ENCODE data around the gene DTNBP1. TPM values are rescaled to one million over a fixed set of nuclear protein-coding genes. Genes with fewer than 3 reads are reported as not detected.

Gene DTNBP1
- total RNA-seq, 1 experiment from 2014 or later: 2.7 TPM

DNA sequence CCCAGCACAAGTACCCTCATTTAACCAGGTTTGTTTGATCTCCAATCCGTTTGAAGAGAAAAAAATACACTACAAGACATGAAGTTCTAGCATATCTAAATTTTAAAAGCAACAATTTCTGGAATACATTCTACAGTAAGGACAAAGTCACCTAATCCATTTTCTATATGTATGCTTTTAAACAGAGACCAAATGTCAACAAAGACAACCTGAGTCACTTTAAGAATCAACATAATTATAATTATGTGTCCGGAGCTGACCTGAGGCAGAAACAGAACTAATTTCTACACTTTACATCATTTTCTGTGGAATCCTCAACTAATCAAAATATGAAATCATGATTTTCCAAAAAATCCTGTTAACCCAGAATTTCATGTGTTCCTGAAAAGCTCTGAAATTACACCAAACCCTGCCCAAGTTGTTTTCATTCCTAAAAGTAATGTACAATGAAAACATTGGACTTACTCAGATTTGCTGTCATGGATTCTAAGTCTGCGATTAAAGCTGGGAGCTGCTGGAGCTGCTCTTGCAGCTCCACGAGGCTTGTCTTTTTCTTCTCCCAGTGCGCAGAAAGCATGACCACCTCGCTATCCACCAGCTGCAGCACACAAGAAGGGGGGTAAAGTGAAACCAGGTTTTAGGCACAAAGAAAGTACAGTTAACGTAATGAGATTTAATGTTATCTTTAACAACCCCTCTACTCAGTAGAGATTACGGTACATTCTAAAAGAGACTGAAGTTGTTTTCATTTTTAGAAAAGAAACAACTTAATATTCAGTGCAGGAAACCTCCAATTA, 35.8 kb downstream of the DTNBP1 start:
- Histone ChIP-seq H3K9me3 (replicated peaks) (no peaks in the 10 kb centered on the region), H3K36me3 (peaks cover 7% of the 10 kb centered on the region; the same call in 1 of the 2 replicates), H3K4me3 (no peak overlapping the region), H3K4me1 (replicated peaks) (no peaks in the 10 kb centered on the region), H3K27me3 (replicated peaks) (no peaks in the 10 kb centered on the region), H3K27ac (no peak overlapping the region)
- no peak for DNase-seq (ENCODE audit: low read depth in 1 of 2, low spot score in 2 of 2)

DNA sequence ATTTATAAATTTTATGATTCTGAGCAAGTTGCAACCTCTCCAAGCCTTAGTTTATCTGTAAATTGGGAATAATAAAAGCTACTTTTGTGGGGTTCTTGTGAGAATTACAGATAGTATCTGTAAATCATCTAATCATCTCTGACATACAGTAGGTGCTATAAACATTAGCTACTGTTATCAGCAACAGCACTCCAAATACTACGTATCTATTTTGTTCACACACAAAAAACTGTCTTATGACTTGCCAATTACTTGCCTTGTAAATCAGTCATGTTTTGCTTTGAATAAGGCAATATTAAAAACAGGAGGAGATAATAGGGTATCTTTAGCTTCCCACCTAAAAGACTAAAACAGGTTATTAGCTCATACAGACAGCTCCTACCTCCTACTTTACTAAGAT, 36.7 kb downstream of the DTNBP1 start:
- H3K4me3 ChIP-seq: no peak overlapping the region
- no peak overlapping the region for H3K27ac ChIP-seq
- H3K36me3 ChIP-seq: peaks cover 7% of the 10 kb centered on the region; the same call in 1 of the 2 replicates
- H3K4me1 ChIP-seq (replicated peaks): no peaks in the 10 kb centered on the region
- H3K27me3 ChIP-seq (replicated peaks): no peaks in the 10 kb centered on the region
- H3K9me3 ChIP-seq (replicated peaks): no peaks in the 10 kb centered on the region
- no peak for DNase-seq (ENCODE audit: low read depth in 1 of 2, low spot score in 2 of 2)

DNA sequence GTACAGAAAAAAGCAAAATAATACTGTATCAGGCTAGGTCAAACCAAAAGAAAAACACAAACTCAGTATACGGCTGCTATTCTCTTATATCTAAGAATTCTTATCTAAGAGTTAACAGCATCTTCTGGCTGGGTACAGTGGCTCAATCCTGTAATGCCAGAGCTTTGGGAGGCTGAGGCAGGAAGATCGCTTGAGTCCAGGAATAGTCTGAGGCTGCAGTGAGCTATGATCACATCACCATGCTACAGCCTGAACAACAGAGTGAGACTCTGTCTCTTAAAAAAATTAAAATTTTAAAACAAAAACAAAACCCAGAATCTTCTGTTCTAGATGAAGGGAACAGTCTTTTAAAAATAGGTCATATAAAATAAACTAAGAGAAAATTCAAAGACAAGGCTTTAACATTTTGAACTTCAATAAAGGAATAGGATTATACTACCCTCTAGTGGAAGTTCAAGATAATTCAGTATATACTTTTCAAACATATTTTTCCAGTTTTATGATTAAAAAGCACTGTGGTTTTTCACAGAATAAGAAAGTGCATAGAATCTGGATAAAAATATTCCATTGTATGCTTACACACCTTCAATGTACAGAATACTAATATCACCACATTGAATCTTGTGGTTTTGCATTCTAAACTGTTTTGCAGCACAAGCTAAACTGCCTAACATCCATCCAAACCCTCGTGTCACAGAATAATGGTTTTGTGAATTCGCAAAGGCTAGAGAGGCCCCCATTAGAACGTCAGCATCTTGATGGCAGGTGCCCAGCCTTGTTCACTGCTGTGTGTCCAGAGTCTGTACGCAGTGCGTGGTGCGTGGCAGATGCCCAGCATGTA, 39.3 kb downstream of the DTNBP1 start:
- peak in 1 of 2 experiments; percentile 20 for DNase-seq (ENCODE audit: low read depth in 1 of 2, low spot score in 2 of 2)
- Histone ChIP-seq H3K27ac (no peak overlapping the region), H3K27me3 (replicated peaks) (no peaks in the 10 kb centered on the region)

DNA sequence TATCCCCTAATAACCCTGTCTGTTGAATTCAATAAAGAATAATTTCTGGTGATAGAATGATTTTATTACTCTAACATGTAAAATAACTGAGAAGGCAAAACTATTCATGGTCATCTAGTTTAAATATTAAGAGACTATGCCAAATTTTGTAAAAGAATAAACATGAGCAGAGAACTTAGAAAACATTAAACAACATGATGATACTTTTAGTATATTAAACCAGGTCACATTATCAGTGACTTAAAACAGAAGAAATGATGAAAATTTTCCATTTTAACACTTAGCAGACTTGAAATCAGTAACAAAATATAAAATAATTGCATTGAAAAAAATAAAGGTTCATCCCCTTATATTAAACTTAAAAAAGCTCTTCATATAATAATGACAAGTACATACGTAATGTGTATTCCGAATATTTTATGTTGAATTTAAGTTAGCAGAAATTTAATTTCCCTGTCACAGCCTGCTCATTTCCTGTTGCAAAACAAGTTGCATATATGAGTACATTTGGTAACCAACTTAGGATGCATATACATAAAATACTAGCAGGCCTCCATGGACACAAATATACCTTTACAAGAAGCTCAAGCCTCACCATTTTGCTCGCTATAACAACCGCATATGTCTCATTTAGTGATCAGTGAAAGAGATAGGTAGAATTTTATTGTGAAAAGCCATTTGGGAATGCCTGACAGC, 40.6 kb downstream of the DTNBP1 start:
- H3K4me3 ChIP-seq: no peak overlapping the region
- no peaks in the 10 kb centered on the region for H3K27me3 ChIP-seq (replicated peaks)
- peaks cover 7% of the 10 kb centered on the region; the same call in 1 of the 2 replicates for H3K36me3 ChIP-seq
- no peaks in the 10 kb centered on the region for H3K4me1 ChIP-seq (replicated peaks)
- no peak overlapping the region for H3K27ac ChIP-seq
- no peaks in the 10 kb centered on the region for H3K9me3 ChIP-seq (replicated peaks)
- DNase-seq (ENCODE audit: low read depth in 1 of 2, low spot score in 2 of 2): no peak

More for the DNA sequence above, 39.3 kb downstream of the DTNBP1 start:
- H3K4me1 ChIP-seq (replicated peaks): no peaks in the 10 kb centered on the region
- H3K9me3 ChIP-seq (replicated peaks): no peaks in the 10 kb centered on the region
- H3K36me3 ChIP-seq: peaks cover 7% of the 10 kb centered on the region; the same call in 1 of the 2 replicates
- no peak overlapping the region for H3K4me3 ChIP-seq

DNA sequence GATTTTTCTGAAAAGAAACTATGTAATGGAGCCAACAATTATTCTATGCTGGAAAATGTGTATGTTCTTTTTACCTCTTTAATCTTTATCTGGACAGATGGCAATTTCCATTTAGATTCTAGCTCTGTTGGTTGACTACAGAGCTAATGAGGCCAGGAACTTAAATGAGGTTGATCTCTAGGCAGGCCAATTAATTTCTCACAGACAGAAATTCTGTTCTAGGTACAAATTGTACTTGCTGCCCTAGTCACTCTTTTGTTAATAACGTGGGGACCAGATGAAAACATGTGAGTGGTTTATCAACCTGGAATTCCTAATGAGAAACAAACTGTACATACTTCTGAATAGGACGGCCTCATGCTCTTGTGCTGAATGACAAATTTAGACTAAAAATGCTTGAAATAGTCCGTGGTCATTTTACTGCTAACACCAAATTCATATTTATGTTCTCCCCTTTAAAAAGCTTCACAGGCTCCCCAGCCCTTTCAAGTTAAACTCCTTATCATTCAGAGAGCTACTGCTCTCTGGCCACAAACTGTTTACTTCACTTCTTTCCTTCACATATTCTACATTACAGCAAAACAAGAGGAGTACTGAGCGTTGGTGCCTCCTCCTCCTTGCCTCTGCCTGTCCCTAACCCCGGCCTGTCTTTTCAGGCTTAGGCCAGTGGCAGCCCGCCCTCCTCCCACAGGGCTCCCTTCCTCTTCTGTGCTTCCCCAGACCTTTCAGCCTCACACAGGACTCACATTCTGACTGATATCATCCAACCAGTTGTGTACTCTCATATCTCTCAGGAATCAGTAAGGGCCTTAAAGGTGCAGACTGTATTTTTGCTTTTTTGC, 41.4 kb downstream of the DTNBP1 start:
- no peak for DNase-seq (ENCODE audit: low read depth in 1 of 2, low spot score in 2 of 2)
- Histone ChIP-seq H3K27ac (no peak overlapping the region), H3K9me3 (replicated peaks) (no peaks in the 10 kb centered on the region), H3K36me3 (peaks cover 7% of the 10 kb centered on the region; the same call in 1 of the 2 replicates), H3K27me3 (replicated peaks) (no peaks in the 10 kb centered on the region), H3K4me3 (no peak overlapping the region), H3K4me1 (replicated peaks) (no peaks in the 10 kb centered on the region)

DNA sequence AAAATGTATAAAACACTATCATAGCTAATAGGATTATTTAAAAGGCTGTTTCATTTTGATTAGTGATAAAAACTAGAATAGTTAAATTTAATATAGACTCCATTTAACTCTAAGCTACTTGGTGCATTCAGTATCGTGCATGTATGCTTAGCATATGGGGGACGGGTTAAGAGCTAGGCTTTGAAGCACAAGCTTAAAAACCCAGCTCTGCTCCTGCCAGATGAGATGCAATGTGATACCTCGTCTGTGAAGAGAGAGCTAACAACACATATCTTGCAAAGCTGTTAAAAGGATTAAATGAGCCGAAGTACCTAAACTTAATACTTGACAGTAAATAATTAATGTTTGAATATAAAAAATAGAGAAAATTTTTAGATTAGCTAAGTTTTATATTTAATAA, 42.2 kb downstream of the DTNBP1 start:
- Histone ChIP-seq H3K27me3 (replicated peaks) (no peaks in the 10 kb centered on the region), H3K36me3 (peaks cover 7% of the 10 kb centered on the region; the same call in 1 of the 2 replicates)

DNA sequence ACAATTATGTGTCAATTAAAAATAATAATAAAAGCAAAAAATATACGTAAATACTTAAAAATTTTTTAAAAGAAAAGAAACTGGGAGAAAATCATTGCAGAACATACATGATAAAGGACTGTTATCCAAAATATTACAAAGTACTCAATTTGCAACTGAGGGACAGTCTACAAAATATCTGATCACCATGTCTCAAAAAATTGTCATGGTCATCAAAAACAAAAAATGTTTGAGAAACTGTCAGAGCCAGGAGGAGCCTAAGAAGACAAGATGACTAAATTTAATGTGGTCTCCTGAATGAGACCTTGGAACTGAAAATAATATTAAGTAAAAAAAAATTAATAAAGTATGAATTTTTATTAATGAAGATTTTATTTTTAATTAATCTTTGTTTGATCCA, 43.5 kb downstream of the DTNBP1 start:
- DNase-seq (ENCODE audit: low read depth in 1 of 2, low spot score in 2 of 2): no peak
- no peak overlapping the region for H3K4me3 ChIP-seq
- no peaks in the 10 kb centered on the region for H3K4me1 ChIP-seq (replicated peaks)
- no peaks in the 10 kb centered on the region for H3K9me3 ChIP-seq (replicated peaks)
- H3K27ac ChIP-seq: no peak overlapping the region
- no peaks in the 10 kb centered on the region for H3K27me3 ChIP-seq (replicated peaks)
- H3K36me3 ChIP-seq: peaks cover 13% of the 10 kb centered on the region

More for the DNA sequence above, 42.2 kb downstream of the DTNBP1 start:
- DNase-seq (ENCODE audit: low read depth in 1 of 2, low spot score in 2 of 2): no peak
- no peaks in the 10 kb centered on the region for H3K9me3 ChIP-seq (replicated peaks)
- no peak overlapping the region for H3K27ac ChIP-seq
- no peak overlapping the region for H3K4me3 ChIP-seq
- no peaks in the 10 kb centered on the region for H3K4me1 ChIP-seq (replicated peaks)

DNA sequence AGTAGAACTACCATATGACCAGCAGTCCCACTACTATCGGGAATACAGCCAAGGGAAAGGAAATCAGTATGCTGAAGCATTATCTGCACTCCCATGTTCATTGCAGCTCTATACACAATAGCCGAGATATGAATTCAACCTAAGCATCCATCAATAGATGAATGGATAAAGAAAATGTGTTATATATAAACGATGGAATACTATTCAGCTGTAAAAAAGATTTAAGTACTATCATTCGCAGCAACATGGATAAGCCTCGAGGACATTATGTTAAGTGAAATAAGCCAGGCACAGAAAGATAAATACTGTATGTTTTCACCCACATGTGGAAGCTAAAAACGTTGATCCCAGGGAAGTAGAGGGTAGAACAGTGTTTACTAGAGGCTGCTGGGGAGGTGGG, 44.1 kb downstream of the DTNBP1 start:
- no peak overlapping the region for H3K4me3 ChIP-seq
- H3K4me1 ChIP-seq (replicated peaks): no peaks in the 10 kb centered on the region
- H3K36me3 ChIP-seq: peaks cover 10% of the 10 kb centered on the region; the same call in 1 of the 2 replicates
- no peak overlapping the region for H3K27ac ChIP-seq
- H3K27me3 ChIP-seq (replicated peaks): no peaks in the 10 kb centered on the region
- no peaks in the 10 kb centered on the region for H3K9me3 ChIP-seq (replicated peaks)
- no peak for DNase-seq (ENCODE audit: low read depth in 1 of 2, low spot score in 2 of 2)

DNA sequence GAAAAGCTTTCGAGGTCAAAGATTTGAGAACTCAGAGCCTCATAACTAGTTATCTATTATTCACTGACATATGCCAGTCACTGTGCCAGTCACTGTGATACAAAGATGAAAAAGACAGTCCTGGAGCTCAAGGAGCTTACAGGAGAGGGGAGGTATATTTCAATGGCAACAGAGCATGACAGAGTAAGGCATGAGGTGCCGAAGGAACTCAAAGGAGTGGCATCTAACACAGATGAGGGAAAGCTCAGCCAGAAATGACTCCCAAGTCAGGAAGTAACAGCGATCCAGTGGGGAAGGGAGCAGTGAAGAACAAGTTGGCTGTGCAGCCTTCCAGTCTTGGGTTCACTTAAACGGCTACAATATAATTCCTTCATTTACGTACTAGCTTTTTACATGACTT, 46.6 kb downstream of the DTNBP1 start:
- no peak overlapping the region for H3K4me3 ChIP-seq
- H3K36me3 ChIP-seq: peaks cover 12% of the 10 kb centered on the region; the same call in 1 of the 2 replicates
- H3K9me3 ChIP-seq (replicated peaks): no peaks in the 10 kb centered on the region
- no peak for DNase-seq (ENCODE audit: low read depth in 1 of 2, low spot score in 2 of 2)
- H3K27me3 ChIP-seq (replicated peaks): no peaks in the 10 kb centered on the region
- no peaks in the 10 kb centered on the region for H3K4me1 ChIP-seq (replicated peaks)
- H3K27ac ChIP-seq: no peak overlapping the region

DNA sequence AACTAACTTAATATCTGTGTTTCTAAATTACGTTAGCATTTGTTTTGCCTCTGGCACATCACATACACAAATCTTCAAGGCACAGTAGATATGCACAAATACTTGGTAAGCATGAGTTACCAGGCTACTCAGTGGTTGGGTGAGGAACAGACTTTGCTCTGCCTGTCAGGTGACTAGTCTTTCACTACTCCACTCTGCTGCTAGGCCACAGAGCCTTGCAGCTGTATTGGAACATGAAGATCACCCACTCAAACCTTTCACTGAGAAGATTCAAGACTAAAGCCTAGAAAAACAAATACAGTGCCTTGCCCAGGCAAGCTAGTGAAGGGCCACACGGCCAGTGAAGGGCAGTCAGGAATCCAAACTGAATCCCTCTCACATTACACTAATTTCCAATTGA, 47.0 kb downstream of the DTNBP1 start:
- no peak overlapping the region for H3K27ac ChIP-seq
- DNase-seq (ENCODE audit: low read depth in 1 of 2, low spot score in 2 of 2): no peak
- H3K4me3 ChIP-seq: no peak overlapping the region
- H3K9me3 ChIP-seq (replicated peaks): no peaks in the 10 kb centered on the region
- no peaks in the 10 kb centered on the region for H3K4me1 ChIP-seq (replicated peaks)
- H3K27me3 ChIP-seq (replicated peaks): no peaks in the 10 kb centered on the region
- peaks cover 14% of the 10 kb centered on the region; the same call in 1 of the 2 replicates for H3K36me3 ChIP-seq

DNA sequence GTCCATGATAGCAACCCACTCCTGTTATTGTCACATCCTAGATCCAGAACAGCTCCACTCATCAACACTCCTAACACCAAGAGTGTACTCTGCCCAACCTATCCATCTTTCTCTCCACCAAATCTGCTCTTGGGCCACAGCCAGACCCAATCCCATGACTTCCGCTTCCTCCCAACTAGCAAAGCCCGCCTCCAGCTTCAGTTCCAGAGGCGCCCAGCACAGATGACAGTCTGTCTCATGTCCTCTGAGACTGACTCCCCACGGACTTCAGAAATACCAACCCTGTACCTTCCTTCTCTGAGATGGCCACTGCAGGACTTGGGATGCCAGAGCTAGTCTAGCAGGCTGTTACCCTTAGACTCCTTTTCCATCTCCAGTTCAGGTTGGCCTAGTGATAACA, 48.6 kb downstream of the DTNBP1 start:
- H3K27me3 ChIP-seq (replicated peaks): no peaks in the 10 kb centered on the region
- H3K4me3 ChIP-seq: no peak overlapping the region
- no peak for DNase-seq (ENCODE audit: low read depth in 1 of 2, low spot score in 2 of 2)
- peaks cover 16% of the 10 kb centered on the region; the same call in 1 of the 2 replicates for H3K36me3 ChIP-seq
- H3K4me1 ChIP-seq (replicated peaks): no peaks in the 10 kb centered on the region
- H3K27ac ChIP-seq: no peak overlapping the region
- H3K9me3 ChIP-seq (replicated peaks): no peaks in the 10 kb centered on the region

DNA sequence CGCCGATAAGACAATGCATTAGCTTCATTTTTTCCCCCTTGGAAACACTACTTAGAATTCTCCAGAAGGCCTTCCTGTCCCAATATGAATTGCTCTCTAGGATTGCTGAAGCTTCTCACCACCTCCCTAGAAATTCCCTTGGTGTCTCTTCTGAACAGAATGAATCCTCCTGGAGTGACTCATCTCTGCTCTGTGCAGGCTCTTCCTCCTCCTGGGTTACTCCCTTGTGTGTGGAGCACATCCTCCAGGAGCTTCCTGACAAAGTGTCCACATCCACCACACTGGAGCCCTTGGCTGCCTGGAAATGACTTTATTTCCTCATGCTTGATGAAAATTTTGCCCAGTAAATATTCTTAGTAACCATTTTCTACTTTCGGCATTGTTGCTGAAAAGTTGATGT, 54.4 kb downstream of the DTNBP1 start:
- Histone ChIP-seq H3K9me3 (replicated peaks) (no peaks in the 10 kb centered on the region), H3K27me3 (replicated peaks) (no peaks in the 10 kb centered on the region), H3K27ac (no peak overlapping the region), H3K36me3 (peaks cover 7% of the 10 kb centered on the region; the same call in 1 of the 2 replicates), H3K4me1 (replicated peaks) (no peaks in the 10 kb centered on the region), H3K4me3 (no peak overlapping the region)
- peak; percentile 48 to 50 for DNase-seq (ENCODE audit: low read depth in 1 of 2, low spot score in 2 of 2)

DNA sequence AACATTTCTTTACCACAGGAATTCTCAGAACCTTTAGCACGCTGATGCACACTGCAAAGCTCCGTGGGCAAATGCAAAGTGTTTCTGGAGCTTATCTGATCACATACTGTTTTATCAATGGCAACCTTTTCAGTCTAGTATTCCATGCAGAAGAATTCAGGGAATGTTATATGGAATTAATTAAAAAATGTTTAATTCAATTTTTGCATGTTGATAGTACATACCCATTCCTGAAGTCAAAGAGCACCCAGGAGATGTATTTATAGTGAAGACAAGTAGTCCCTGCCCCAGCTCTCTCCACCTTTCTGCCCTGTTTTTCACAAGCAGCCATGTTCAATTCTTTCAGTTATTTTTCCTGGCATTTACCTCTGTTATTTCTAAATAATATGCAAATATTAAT, 55.2 kb downstream of the DTNBP1 start:
- no peaks in the 10 kb centered on the region for H3K4me1 ChIP-seq (replicated peaks)
- peaks cover 7% of the 10 kb centered on the region; the same call in 1 of the 2 replicates for H3K36me3 ChIP-seq
- no peaks in the 10 kb centered on the region for H3K27me3 ChIP-seq (replicated peaks)
- no peak for DNase-seq (ENCODE audit: low read depth in 1 of 2, low spot score in 2 of 2)
- no peak overlapping the region for H3K27ac ChIP-seq
- no peak overlapping the region for H3K4me3 ChIP-seq
- H3K9me3 ChIP-seq (replicated peaks): no peaks in the 10 kb centered on the region

All from SJSA1 (cell line).